GM18517 (cell line): ENCODE data around the gene PODXL2.
A peak's percentile ranks its signal among the peaks of the same experiment; 100 is the strongest.

Experiments
- ATAC-seq: cut with Tn5 transposase; IDR thresholded peaks from one replicate; pipeline ENCODE4 v1.9.1; 2021; ENCODE audit warnings: mild to moderate bottlenecking, moderate library complexity; ENCODE audit not compliant: unreplicated experiment

The PODXL2 gene

DNA sequence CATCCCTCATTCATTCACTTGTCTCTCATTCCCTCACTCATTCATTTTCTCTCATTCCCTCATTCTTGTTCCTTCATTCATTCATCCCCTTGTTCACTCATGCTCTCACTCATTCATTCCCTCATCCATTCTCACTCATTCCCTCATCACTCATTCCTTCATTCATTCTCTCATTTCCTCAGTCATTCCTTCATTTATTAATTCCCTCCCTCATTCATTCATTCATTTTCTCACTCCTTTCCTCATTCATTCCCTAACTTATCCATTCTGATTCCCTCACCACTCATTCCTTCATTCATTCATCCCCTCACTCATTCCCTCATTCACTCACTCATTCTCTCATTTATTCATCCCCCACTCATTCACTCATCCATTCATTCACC lies 57.5 kb downstream of the PODXL2 start:
- no peak for ATAC-seq

DNA sequence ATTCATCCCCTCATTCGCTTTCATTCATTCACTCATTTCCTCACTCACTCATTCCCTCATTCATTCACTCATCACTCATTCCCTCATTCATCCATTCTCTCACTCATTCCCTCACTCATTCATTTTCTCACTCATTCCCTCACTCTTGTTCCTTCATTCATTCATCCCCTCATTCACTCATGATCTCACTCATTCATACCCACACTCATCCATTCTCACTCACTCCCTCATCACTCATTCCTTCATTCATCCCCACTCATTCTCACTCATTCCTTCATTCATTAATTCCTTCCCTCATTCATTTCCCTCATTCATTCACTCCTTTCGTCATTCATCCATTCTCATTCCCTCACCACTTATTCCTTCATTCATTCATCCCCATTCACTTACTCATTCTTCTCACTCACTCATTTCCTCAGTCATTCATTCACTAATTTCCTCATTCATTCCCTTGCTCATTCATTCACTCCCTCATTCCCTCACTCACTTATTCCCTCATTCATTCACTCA lies 58.3 kb downstream of the PODXL2 start:
- no peak for ATAC-seq

GRCh38 chr3:127688022-127688415 lies 59.0 kb downstream of the PODXL2 start:
- ATAC-seq, result no peak

GRCh38 chr3:127688416-127689265 lies 59.7 kb downstream of the PODXL2 start:
- no peak for ATAC-seq

- no peak for ATAC-seq
Measured at GRCh38 chr3:127689266-127689860, 60.4 kb downstream of the PODXL2 start.

GRCh38 chr3:127690106-127690505 lies 61.1 kb downstream of the PODXL2 start:
- no peak for ATAC-seq

- no peak for ATAC-seq
Measured at GRCh38 chr3:127690823-127691452, 62.0 kb downstream of the PODXL2 start.

DNA sequence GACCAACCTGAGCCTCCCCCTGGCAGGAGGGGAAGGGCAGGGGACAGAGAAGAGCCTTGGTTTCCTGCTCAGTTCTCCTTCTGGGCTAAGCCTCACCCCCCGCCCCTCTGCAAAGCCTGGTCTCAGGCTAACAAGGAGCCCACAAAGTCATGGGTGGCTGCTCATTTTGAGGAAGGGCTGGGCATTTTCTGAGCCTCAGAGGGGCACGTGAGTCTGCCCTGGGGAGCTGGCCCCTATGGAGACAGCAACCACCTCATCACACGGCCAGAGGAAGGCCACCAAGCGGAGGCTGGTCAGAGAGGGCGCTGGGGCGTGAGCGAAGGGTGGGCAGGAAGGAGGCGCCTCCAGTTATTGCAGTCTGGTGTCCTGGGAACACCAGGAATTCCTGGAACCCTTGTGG lies 62.5 kb downstream of the PODXL2 start:
- no peak for ATAC-seq

DNA sequence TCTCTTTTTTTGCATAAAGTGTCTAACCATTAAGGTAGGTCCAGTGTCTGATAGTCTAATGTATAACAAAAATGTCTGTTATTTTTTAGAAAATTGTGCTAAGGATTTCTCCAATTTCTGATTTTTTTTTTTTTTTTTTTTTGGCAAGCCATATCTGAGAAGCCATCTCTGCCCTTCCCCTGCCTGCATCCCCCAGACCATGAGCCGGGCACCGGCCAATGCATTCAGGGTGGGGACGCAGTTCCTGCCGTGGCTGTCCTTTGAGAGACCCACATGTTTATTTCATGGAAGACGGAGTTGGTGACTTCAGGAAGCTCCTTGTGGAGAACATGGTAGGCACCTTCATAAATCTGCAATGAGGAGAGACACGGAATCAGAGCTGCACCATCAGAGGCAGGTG lies 63.0 kb downstream of the PODXL2 start:
- ATAC-seq, result no peak

DNA sequence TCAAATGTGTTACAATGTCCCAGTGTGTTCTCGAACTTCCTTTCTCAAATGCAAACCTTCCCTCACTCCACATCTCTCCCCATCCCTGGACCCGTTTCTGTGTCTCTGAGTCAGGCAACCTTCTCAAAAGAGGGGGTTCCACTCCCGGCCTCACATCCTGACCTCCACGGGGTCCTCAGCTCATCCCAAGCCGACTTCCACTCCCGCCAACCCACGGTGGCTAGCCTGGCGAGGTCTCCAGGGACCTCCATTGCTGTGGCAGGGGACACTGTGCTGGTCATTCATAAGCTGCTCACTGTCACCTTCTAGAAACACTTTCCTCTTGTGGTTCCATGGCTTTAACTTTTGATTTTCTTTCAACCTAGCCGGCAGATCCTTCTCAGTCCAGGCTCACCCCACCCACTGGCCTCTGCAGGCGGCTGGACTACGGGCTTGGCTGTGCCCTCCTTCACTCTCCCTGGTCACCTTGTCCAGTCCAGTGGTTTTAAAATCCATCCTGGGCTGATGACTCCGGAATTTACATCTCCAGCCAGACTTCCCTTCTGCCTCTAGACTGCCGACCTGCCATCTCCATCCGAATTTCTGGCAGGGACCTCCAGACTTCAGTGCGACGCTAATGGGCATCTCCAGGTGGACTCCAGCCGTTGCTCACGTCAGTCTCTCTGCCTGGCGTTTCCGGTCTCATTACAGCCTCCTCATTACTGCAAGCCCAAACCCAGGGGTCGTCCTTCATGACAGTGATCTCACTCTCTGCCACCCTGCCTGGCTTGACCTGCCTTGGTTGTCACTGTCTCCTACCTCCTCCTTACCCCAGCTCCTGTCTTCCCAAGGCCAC lies 63.7 kb downstream of the PODXL2 start:
- ATAC-seq, result no peak

- no peak for ATAC-seq
Measured at GRCh38 chr3:127693336-127693843, 64.4 kb downstream of the PODXL2 start.

DNA sequence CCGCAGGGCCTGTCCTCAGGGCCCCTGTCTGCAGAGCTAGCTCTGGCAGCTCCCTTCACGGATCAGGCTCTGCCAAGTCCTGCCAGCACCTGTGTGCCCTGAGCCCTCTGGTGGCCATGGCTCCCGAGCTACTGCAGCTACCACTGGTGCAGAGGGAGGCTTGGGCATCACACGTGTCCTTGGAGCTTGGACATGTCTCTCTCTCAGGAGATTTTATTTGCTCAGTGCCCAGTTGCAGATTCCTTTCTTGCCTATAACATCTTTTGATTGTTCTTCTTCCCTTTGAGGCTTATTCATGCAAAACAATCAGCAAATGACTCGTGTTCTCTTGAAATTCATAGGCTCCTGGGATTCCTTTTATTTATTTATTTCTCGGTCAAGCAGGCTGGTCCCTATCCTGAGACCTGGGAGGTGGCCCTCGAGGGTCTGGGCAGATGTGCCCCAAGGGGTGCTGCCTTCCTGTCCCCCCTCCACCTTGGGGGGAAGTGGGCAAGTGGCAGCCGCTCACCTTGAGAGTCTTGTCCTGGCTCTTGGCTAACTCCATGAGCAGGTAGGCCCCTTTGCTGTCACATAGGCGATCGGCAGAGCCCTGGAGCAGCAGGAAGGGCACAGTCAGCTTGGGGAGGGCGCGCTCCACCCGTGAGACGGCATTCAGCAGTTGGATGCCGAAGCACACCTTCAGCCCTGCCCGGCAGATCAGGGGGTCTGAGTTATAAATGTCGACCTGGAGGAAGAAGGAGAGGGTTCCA lies 65.7 kb downstream of the PODXL2 start:
- no peak for ATAC-seq

- ATAC-seq, result peak; percentile 72
Measured at GRCh38 chr3:127697551-127698240, 68.7 kb downstream of the PODXL2 start.

- no peak for ATAC-seq
Measured at GRCh38 chr3:127698286-127698685, 69.3 kb downstream of the PODXL2 start.

- no peak for ATAC-seq
Measured at GRCh38 chr3:127698691-127699415, 69.9 kb downstream of the PODXL2 start.

- ATAC-seq, result no peak
Measured at GRCh38 chr3:127699416-127700300, 70.7 kb downstream of the PODXL2 start.

DNA sequence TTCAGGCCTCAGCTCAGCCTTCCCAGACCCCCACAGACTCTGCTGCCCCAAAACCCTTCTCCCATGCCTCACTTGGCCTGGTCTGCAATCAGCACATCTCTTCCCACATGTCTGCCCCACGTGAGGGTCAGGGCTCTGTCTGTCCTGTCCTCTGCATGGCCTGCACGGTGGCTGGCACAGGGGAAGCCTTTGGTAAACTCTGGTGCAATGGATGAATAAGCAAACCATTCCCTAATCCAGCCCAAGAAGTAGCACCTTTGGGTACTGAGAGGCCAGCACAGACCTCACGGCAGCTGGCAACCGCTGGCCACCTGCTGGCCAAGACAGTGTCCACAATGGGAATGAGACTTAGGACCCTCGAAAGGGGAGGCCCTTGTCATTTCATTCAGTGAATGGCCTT lies 71.4 kb downstream of the PODXL2 start:
- no peak for ATAC-seq
